ENCODE data around the gene ARHGEF17.

DNA sequence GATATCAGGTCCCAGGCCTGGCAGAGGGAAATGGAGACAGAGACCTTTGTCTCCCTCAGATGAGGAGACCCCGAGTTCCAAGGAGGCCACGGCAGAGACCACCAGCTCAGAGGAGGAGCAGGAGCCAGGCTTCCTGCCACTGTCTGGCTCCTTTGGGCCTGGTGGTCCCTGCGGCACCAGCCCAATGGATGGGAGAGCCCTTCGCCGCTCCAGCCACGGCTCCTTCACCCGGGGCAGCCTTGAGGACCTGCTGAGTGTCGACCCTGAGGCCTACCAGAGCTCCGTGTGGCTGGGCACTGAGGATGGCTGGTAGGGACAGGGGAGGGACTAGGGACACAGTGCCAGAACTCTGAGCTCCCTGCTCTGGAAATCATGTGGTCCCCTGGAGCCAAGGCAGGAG lies 55.1 kb downstream of the ARHGEF17 start:
- TF ChIP-seq, protein P1, sequence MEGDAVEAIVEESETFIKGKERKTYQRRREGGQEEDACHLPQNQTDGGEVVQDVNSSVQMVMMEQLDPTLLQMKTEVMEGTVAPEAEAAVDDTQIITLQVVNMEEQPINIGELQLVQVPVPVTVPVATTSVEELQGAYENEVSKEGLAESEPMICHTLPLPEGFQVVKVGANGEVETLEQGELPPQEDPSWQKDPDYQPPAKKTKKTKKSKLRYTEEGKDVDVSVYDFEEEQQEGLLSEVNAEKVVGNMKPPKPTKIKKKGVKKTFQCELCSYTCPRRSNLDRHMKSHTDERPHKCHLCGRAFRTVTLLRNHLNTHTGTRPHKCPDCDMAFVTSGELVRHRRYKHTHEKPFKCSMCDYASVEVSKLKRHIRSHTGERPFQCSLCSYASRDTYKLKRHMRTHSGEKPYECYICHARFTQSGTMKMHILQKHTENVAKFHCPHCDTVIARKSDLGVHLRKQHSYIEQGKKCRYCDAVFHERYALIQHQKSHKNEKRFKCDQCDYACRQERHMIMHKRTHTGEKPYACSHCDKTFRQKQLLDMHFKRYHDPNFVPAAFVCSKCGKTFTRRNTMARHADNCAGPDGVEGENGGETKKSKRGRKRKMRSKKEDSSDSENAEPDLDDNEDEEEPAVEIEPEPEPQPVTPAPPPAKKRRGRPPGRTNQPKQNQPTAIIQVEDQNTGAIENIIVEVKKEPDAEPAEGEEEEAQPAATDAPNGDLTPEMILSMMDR (IDR thresholded peaks at IDR 0.05) = no peak
- no peak for TF ChIP-seq GATA3 (IDR thresholded peaks at IDR 0.05; ENCODE audit: borderline replicate concordance)
- TF ChIP-seq, protein P2, sequence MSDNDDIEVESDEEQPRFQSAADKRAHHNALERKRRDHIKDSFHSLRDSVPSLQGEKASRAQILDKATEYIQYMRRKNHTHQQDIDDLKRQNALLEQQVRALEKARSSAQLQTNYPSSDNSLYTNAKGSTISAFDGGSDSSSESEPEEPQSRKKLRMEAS (IDR thresholded peaks at IDR 0.05) = no peak
- TF ChIP-seq POLR2A (IDR thresholded peaks at IDR 0.05; ENCODE audit: low read length) = no peak
- no peak for TF ChIP-seq EP300 (IDR thresholded peaks at IDR 0.05)
- no peak for TF ChIP-seq E2F6 (IDR thresholded peaks at IDR 0.05; ENCODE audit: borderline replicate concordance, low read depth)
- TF ChIP-seq JUNB (IDR thresholded peaks at IDR 0.05) = no peak
- TF ChIP-seq, protein P3, sequence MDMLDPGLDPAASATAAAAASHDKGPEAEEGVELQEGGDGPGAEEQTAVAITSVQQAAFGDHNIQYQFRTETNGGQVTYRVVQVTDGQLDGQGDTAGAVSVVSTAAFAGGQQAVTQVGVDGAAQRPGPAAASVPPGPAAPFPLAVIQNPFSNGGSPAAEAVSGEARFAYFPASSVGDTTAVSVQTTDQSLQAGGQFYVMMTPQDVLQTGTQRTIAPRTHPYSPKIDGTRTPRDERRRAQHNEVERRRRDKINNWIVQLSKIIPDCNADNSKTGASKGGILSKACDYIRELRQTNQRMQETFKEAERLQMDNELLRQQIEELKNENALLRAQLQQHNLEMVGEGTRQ (IDR thresholded peaks at IDR 0.05) = no peak
- TF ChIP-seq REST (IDR thresholded peaks at IDR 0.05) = no peak
- no peak for TF ChIP-seq MAZ (IDR thresholded peaks at IDR 0.05; ENCODE audit: borderline replicate concordance, low read depth, low read length)
- TF ChIP-seq CBX8 (IDR thresholded peaks at IDR 0.05) = no peak
- TF ChIP-seq RNF2 (IDR thresholded peaks at IDR 0.05; ENCODE audit: borderline replicate concordance, low read depth) = no peak

Data from A549 (cell line).